ENCODE data around the gene GNAI3. TPM values are rescaled to one million over a fixed set of nuclear protein-coding genes. Genes with fewer than 3 reads are reported as not detected.

The GNAI3 gene
- polyA plus RNA-seq, 1 donor (not counting 4 experiments of a cell fraction or from before 2014, with no cell fraction given) = 14.1 TPM

- FAIRE-seq (no peak), DNase-seq (ENCODE audit: low read depth, low spot score) (no peak)
- Histone ChIP-seq H3K9me3 (ENCODE audit: control insufficient read depth, low read depth, low read length) (no peaks in the 10 kb centered on the region), H4K20me1 (ENCODE audit: control insufficient read depth, extremely low read depth, insufficient read depth, low read length) (no peaks in the 10 kb centered on the region), H3K4me3 (ENCODE audit: control insufficient read depth in 2 of 3, extremely low read depth in 1 of 3, insufficient read depth in 2 of 3, low read depth in 1 of 3, low read length in 3 of 3) (no peak overlapping the region), H3K27ac (ENCODE audit: control insufficient read depth, insufficient read depth, low read length) (no peak overlapping the region), H3K9me1 (ENCODE audit: control insufficient read depth, extremely low read depth, insufficient read depth, low read length) (no peaks in the 10 kb centered on the region), H3K4me2 (ENCODE audit: control insufficient read depth, extremely low read depth, insufficient read depth, low read depth, low read length) (no peak overlapping the region), H3K4me1 (ENCODE audit: control insufficient read depth, extremely low read depth, insufficient read depth, low read length) (no peaks in the 10 kb centered on the region), H3K79me2 (ENCODE audit: control insufficient read depth, insufficient read depth, low read length) (no peaks in the 10 kb centered on the region), H3K36me3 (ENCODE audit: control insufficient read depth in 2 of 2, extremely low read depth in 1 of 2, insufficient read depth in 2 of 2, low read length in 2 of 2) (no peaks in the 10 kb centered on the region), H2AFZ (ENCODE audit: control insufficient read depth, low read length) (no peak overlapping the region), H3K9ac (ENCODE audit: control insufficient read depth, extremely low read depth, insufficient read depth, low read length) (no peak overlapping the region), H3K27me3 (ENCODE audit: control insufficient read depth, extremely low read depth, insufficient read depth, low read length) (no peaks in the 10 kb centered on the region)
- TF ChIP-seq, protein P1, sequence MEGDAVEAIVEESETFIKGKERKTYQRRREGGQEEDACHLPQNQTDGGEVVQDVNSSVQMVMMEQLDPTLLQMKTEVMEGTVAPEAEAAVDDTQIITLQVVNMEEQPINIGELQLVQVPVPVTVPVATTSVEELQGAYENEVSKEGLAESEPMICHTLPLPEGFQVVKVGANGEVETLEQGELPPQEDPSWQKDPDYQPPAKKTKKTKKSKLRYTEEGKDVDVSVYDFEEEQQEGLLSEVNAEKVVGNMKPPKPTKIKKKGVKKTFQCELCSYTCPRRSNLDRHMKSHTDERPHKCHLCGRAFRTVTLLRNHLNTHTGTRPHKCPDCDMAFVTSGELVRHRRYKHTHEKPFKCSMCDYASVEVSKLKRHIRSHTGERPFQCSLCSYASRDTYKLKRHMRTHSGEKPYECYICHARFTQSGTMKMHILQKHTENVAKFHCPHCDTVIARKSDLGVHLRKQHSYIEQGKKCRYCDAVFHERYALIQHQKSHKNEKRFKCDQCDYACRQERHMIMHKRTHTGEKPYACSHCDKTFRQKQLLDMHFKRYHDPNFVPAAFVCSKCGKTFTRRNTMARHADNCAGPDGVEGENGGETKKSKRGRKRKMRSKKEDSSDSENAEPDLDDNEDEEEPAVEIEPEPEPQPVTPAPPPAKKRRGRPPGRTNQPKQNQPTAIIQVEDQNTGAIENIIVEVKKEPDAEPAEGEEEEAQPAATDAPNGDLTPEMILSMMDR (optimal IDR thresholded peaks at IDR 0.05 in 1 of 3, IDR thresholded peaks at IDR 0.05 in 1 of 3, conservative IDR thresholded peaks at IDR 0.05 in 1 of 3; ENCODE audit: extremely low read depth in 1 of 3, insufficient read depth in 2 of 3, low read length in 3 of 3) = no peak
- TF ChIP-seq EZH2 (IDR thresholded peaks at IDR 0.05; ENCODE audit: low read length) = no peak
- dilution Hi-C loops (cut with MboI; ENCODE audit: extremely low pct_ligation_motif_present, low sequenced_read_pairs) = no loop called here
These were observed 113.0 kb downstream of the GNAI3 start for GRCh38 chr1:109661391-109661790.

- no peak for FAIRE-seq
- H2AFZ ChIP-seq (ENCODE audit: control insufficient read depth, low read length) = no peak overlapping the region
These were observed 116.3 kb downstream of the GNAI3 start for GRCh38 chr1:109664671-109665070.

More at GRCh38 chr1:109664671-109665070, 116.3 kb downstream of the GNAI3 start:
- Histone ChIP-seq H3K9ac (ENCODE audit: control insufficient read depth, extremely low read depth, insufficient read depth, low read length) (no peak overlapping the region), H3K9me3 (ENCODE audit: control insufficient read depth, low read depth, low read length) (no peaks in the 10 kb centered on the region), H3K4me3 (ENCODE audit: control insufficient read depth in 2 of 3, extremely low read depth in 1 of 3, insufficient read depth in 2 of 3, low read depth in 1 of 3, low read length in 3 of 3) (no peak overlapping the region), H3K27ac (ENCODE audit: control insufficient read depth, insufficient read depth, low read length) (no peak overlapping the region), H3K4me2 (ENCODE audit: control insufficient read depth, extremely low read depth, insufficient read depth, low read depth, low read length) (no peak overlapping the region), H3K36me3 (ENCODE audit: control insufficient read depth in 2 of 2, extremely low read depth in 1 of 2, insufficient read depth in 2 of 2, low read length in 2 of 2) (no peaks in the 10 kb centered on the region), H4K20me1 (ENCODE audit: control insufficient read depth, extremely low read depth, insufficient read depth, low read length) (no peaks in the 10 kb centered on the region), H3K27me3 (ENCODE audit: control insufficient read depth, extremely low read depth, insufficient read depth, low read length) (no peaks in the 10 kb centered on the region), H3K79me2 (ENCODE audit: control insufficient read depth, insufficient read depth, low read length) (no peaks in the 10 kb centered on the region), H3K4me1 (ENCODE audit: control insufficient read depth, extremely low read depth, insufficient read depth, low read length) (no peaks in the 10 kb centered on the region), H3K9me1 (ENCODE audit: control insufficient read depth, extremely low read depth, insufficient read depth, low read length) (no peaks in the 10 kb centered on the region)
- dilution Hi-C loops (cut with MboI; ENCODE audit: extremely low pct_ligation_motif_present, low sequenced_read_pairs) = no loop called here
- DNase-seq (ENCODE audit: low read depth, low spot score) = no peak
- TF ChIP-seq, protein P1 (optimal IDR thresholded peaks at IDR 0.05 in 1 of 3, IDR thresholded peaks at IDR 0.05 in 1 of 3, conservative IDR thresholded peaks at IDR 0.05 in 1 of 3; ENCODE audit: extremely low read depth in 1 of 3, insufficient read depth in 2 of 3, low read length in 3 of 3) = no peak
- TF ChIP-seq EZH2 (IDR thresholded peaks at IDR 0.05; ENCODE audit: low read length) = no peak
